Bronchial epithelial cell (primary cell): ENCODE results near the gene CHTF18. TPM values are rescaled to one million over a fixed set of nuclear protein-coding genes. Genes with fewer than 3 reads are reported as not detected.

Source experiments
- DNase-seq: peaks from one replicate; pipeline ENCODE4 v3.0.0-alpha.2; 2010; ENCODE audit warnings: low read depth
- FAIRE-seq: peaks from 2 replicates; lab custom pipeline; 2011; peaks lifted over from hg19 to GRCh38; lab: Jason Lieb, UNC
- H3K27me3 ChIP-seq: 2 replicates; pipeline ENCODE4 v1.5.1; 2011; ENCODE audit warnings: low read length; ENCODE audit not compliant: control insufficient read depth, insufficient read depth
- H3K36me3 ChIP-seq: 2 replicates; pipeline ENCODE4 v1.5.1; 2011; ENCODE audit warnings: low read length; ENCODE audit not compliant: control insufficient read depth, insufficient read depth
- H3K4me3 ChIP-seq: 2 replicates; pipeline ENCODE4 v1.5.1; 2011; ENCODE audit warnings: mild to moderate bottlenecking, low read depth, low read length, control low read depth
- CTCF ChIP-seq: IDR thresholded peaks from 2 replicates; pipeline ENCODE4 v1.5.1; 2011; ENCODE audit warnings: mild to moderate bottlenecking, moderate library complexity, low read length, control low read depth, inconsistent platforms; ENCODE audit not compliant: insufficient read depth, severe bottlenecking
- total RNA-seq: library from RNA; depleted of rRNA; stranded (reverse); fragments of >200 nt; gene quantifications from 2 replicates; pipeline ENCODE4 v1.2.1, GENCODE V29; 2014

Gene CHTF18
- total RNA-seq, 1 donor from 2014 or later, result 1.6 TPM

GRCh38 chr16:799111-799947 lies 10.9 kb downstream of the CHTF18 start:
- DNase-seq, result no peak
- Histone ChIP-seq H3K36me3 (no peaks in the 10 kb centered on the region), H3K4me3 (no peak overlapping the region), H3K27me3 (peaks cover 16% of the 10 kb centered on the region)
- no peak for FAIRE-seq
- TF ChIP-seq CTCF, result no peak

- peaks cover 16% of the 10 kb centered on the region for H3K27me3 ChIP-seq
- no peak for FAIRE-seq
- no peak for TF ChIP-seq CTCF
These were observed 11.8 kb downstream of the CHTF18 start, which contains the start of gene GNG13 for GRCh38 chr16:799948-800833. GNG13 (minus strand) TSS chr16:800734; CDS start chr16:799077, 1,657 bp downstream.

GRCh38 chr16:800834-801511 lies 12.6 kb downstream of the CHTF18 start:
- H3K36me3 ChIP-seq, result no peaks in the 10 kb centered on the region
- no peak for FAIRE-seq
- no peak for TF ChIP-seq CTCF
- no peak for DNase-seq
- H3K27me3 ChIP-seq, result peaks cover 16% of the 10 kb centered on the region
- no peak overlapping the region for H3K4me3 ChIP-seq

More at GRCh38 chr16:799948-800833, 11.8 kb downstream of the CHTF18 start, which contains the start of gene GNG13:
- no peak within 1 kb of the TSS for H3K4me3 ChIP-seq
- H3K36me3 ChIP-seq, result no peaks in the 10 kb centered on the region
- DNase-seq, result no peak

- DNase-seq (no peak), FAIRE-seq (no peak)
- Histone ChIP-seq H3K4me3 (no peak overlapping the region), H3K27me3 (peaks cover 16% of the 10 kb centered on the region), H3K36me3 (no peaks in the 10 kb centered on the region)
- TF ChIP-seq CTCF, result no peak
These were observed 13.4 kb downstream of the CHTF18 start for GRCh38 chr16:801584-802363.

- H3K27me3 ChIP-seq, result peaks cover 16% of the 10 kb centered on the region
- H3K36me3 ChIP-seq, result no peaks in the 10 kb centered on the region
- TF ChIP-seq CTCF, result no peak
- H3K4me3 ChIP-seq, result no peak overlapping the region
- DNase-seq (no peak), FAIRE-seq (no peak)
These were observed 14.0 kb downstream of the CHTF18 start for GRCh38 chr16:802461-802860.
